K562 (cell line): ENCODE data around the gene TMEM270. TPM values are rescaled to one million over a fixed set of nuclear protein-coding genes. Genes with fewer than 3 reads are reported as not detected.

Source experiments
- GTF2F1 ChIP-seq: IDR thresholded peaks from 2 replicates; pipeline ENCODE4 v1.6.1; 2011; ENCODE audit warnings: low read depth, low read length, improper control_type of control experiment
- KLF16 ChIP-seq: IDR thresholded peaks from 2 replicates; pipeline ENCODE4 v1.6.1; 2016; ENCODE audit warnings: antibody characterized with exemption
- MTF1 ChIP-seq: fragments of 250-450 bp; sonication (Bioruptor Pico); IDR thresholded peaks from 2 replicates; pipeline ENCODE4 v1.9.0; 2021; ENCODE audit warnings: moderate library complexity, mild to moderate bottlenecking, inconsistent platforms, borderline replicate concordance
- SRSF7 ChIP-seq: fragments of 200-400 bp; formaldehyde crosslinking; optimal IDR thresholded peaks from 2 replicates; pipeline ENCODE3; 2017; ENCODE audit warnings: mild to moderate bottlenecking, low read depth, low read length
- USF2 ChIP-seq: sonication (generic); formaldehyde crosslinking; IDR thresholded peaks from 2 replicates; pipeline ENCODE4 v1.5.0; 2020; ENCODE audit warnings: missing genetic modification reagents
- polyA plus RNA-seq, 8 experiments: library from polyadenylated mRNA; depleted of rRNA in 4 of 8; stranded (reverse) in 5 of 8; unstranded in 3 of 8; fragments of >200 nt; fragmentation: Nextera tagmentation in 2 of 8; fragmentation: Illumina TruSeq in 1 of 8; extraction: Ambion mirVana in 2 of 8; extraction: Trizol in 1 of 8; gene quantifications; 2 replicates each; pipeline versions ENCODE4 v1.2.1 to v1.2.3, GENCODE V29; 2011 to 2014; ENCODE audit warnings: inconsistent platforms in 1 of 8, missing spikeins in 1 of 8
- total RNA-seq, 7 experiments: library from RNA; depleted of rRNA in 6 of 7; stranded (reverse); fragments of >200 nt in 6 of 7; fragmentation: Illumina TruSeq in 2 of 7; extraction: Trizol in 2 of 7; gene quantifications; 2 replicates each; pipeline versions ENCODE4 v1.2.1 to v1.2.3, GENCODE V29; 2011 to 2021; ENCODE audit warnings: low replicate concordance in 1 of 7
- TF ChIP-seq, protein P1 (sequence below): fragments of 450-650 bp; IDR thresholded peaks from 2 replicates; pipeline ENCODE4 v1.6.1; 2016; ENCODE audit warnings: mild to moderate bottlenecking, moderate library complexity
- TF ChIP-seq, protein P2 (sequence below): fragments of 250-450 bp; sonication (Bioruptor Pico); IDR thresholded peaks from 2 replicates; pipeline ENCODE4 v1.8.0; 2022; ENCODE audit warnings: moderate library complexity, mild to moderate bottlenecking, inconsistent platforms

TMEM270 gene
- total and polyA plus RNA-seq, 9 of the 15 experiments (the other 6 are each of a cell fraction or from before 2014, with no cell fraction given) = not detected

DNA sequence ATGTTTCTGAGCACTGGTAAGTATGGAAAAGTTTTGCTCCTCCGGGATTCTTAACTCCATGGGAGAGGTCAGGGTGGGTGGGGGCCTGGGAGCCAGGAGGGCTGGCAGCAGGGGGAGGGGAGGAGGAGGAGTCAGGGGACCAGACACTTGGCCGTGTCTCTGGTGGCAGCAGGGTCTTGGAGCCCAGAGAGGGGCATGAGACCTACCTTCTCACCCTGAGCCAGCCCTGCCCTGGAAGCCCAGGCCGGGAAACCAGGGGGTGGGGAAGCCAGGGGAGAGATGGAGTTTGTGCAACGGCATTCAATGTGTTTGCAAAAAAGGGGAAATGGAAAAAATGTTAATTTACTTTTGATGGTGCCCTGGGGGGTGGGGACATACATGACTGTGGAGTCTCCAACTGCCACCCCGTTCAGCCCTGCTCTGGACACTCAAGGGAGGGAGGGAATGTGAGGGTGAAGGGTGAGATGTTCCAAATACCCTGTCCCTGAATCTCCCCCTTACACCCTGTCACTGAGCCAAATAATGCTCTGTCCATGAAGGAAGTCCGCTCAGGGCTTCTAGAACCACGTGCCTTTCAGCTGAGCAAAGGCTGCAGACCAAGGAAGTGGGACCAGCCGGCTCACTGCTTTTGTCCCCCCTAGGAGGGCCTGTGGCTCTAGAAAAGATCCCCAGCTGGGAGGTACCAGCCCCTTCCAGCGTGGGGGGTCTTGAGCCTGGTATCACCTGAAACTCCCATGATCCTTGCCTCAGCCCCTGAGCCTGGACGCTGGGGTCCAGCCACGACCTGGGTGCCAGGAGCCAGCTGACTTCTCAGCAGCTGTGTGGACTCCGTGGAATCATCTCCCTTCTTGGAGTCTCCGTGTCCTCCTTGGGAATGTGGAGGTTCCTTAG is 48.3 kb downstream of the TMEM270 start (continued):
- 0 out of 2 replicates have a peak, but pooled peaks have one; percentile 15 for TF ChIP-seq USF2 (CRISPR knock-in tag)
- TF ChIP-seq KLF16 = no peak
- no peak for TF ChIP-seq MTF1 (CRISPR knock-in tag)
- no peak for TF ChIP-seq SRSF7
- TF ChIP-seq, protein P1, sequence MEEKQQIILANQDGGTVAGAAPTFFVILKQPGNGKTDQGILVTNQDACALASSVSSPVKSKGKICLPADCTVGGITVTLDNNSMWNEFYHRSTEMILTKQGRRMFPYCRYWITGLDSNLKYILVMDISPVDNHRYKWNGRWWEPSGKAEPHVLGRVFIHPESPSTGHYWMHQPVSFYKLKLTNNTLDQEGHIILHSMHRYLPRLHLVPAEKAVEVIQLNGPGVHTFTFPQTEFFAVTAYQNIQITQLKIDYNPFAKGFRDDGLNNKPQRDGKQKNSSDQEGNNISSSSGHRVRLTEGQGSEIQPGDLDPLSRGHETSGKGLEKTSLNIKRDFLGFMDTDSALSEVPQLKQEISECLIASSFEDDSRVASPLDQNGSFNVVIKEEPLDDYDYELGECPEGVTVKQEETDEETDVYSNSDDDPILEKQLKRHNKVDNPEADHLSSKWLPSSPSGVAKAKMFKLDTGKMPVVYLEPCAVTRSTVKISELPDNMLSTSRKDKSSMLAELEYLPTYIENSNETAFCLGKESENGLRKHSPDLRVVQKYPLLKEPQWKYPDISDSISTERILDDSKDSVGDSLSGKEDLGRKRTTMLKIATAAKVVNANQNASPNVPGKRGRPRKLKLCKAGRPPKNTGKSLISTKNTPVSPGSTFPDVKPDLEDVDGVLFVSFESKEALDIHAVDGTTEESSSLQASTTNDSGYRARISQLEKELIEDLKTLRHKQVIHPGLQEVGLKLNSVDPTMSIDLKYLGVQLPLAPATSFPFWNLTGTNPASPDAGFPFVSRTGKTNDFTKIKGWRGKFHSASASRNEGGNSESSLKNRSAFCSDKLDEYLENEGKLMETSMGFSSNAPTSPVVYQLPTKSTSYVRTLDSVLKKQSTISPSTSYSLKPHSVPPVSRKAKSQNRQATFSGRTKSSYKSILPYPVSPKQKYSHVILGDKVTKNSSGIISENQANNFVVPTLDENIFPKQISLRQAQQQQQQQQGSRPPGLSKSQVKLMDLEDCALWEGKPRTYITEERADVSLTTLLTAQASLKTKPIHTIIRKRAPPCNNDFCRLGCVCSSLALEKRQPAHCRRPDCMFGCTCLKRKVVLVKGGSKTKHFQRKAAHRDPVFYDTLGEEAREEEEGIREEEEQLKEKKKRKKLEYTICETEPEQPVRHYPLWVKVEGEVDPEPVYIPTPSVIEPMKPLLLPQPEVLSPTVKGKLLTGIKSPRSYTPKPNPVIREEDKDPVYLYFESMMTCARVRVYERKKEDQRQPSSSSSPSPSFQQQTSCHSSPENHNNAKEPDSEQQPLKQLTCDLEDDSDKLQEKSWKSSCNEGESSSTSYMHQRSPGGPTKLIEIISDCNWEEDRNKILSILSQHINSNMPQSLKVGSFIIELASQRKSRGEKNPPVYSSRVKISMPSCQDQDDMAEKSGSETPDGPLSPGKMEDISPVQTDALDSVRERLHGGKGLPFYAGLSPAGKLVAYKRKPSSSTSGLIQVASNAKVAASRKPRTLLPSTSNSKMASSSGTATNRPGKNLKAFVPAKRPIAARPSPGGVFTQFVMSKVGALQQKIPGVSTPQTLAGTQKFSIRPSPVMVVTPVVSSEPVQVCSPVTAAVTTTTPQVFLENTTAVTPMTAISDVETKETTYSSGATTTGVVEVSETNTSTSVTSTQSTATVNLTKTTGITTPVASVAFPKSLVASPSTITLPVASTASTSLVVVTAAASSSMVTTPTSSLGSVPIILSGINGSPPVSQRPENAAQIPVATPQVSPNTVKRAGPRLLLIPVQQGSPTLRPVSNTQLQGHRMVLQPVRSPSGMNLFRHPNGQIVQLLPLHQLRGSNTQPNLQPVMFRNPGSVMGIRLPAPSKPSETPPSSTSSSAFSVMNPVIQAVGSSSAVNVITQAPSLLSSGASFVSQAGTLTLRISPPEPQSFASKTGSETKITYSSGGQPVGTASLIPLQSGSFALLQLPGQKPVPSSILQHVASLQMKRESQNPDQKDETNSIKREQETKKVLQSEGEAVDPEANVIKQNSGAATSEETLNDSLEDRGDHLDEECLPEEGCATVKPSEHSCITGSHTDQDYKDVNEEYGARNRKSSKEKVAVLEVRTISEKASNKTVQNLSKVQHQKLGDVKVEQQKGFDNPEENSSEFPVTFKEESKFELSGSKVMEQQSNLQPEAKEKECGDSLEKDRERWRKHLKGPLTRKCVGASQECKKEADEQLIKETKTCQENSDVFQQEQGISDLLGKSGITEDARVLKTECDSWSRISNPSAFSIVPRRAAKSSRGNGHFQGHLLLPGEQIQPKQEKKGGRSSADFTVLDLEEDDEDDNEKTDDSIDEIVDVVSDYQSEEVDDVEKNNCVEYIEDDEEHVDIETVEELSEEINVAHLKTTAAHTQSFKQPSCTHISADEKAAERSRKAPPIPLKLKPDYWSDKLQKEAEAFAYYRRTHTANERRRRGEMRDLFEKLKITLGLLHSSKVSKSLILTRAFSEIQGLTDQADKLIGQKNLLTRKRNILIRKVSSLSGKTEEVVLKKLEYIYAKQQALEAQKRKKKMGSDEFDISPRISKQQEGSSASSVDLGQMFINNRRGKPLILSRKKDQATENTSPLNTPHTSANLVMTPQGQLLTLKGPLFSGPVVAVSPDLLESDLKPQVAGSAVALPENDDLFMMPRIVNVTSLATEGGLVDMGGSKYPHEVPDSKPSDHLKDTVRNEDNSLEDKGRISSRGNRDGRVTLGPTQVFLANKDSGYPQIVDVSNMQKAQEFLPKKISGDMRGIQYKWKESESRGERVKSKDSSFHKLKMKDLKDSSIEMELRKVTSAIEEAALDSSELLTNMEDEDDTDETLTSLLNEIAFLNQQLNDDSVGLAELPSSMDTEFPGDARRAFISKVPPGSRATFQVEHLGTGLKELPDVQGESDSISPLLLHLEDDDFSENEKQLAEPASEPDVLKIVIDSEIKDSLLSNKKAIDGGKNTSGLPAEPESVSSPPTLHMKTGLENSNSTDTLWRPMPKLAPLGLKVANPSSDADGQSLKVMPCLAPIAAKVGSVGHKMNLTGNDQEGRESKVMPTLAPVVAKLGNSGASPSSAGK = no peak
- TF ChIP-seq, protein P2, sequence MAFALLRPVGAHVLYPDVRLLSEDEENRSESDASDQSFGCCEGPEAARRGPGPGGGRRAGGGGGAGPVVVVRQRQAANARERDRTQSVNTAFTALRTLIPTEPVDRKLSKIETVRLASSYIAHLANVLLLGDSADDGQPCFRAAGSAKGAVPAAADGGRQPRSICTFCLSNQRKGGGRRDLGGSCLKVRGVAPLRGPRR (CRISPR knock-in tag) = no peak
- no peak for TF ChIP-seq GTF2F1
